ENCODE results near the gene ALPP.
"Not testable (repeated sequence)": the region's sequence is repeated elsewhere in the genome, so short reads cannot be mapped to it uniquely, and the experiment has no call there.

ALPP gene

GRCh38 chr2:232406556-232407310, 28.2 kb downstream of the ALPP start, which contains the start of gene ALPG:
Gene ALPG, plus strand, starts transcription at chr2:232406844. Its CDS starts 51 bp downstream, at chr2:232406895.
- DNase-seq (ENCODE audit: low read depth in 2 of 2): no peak

GRCh38 chr2:232407428-232408150, 29.0 kb downstream of the ALPP start:
- not testable (repeated sequence) for DNase-seq (ENCODE audit: low read depth in 2 of 2)

GRCh38 chr2:232408269-232408668, 29.7 kb downstream of the ALPP start:
- DNase-seq (ENCODE audit: low read depth in 2 of 2): not testable (repeated sequence)

- not testable (repeated sequence) for DNase-seq (ENCODE audit: low read depth in 2 of 2)
Measured at GRCh38 chr2:232409617-232410016, 31.1 kb downstream of the ALPP start.

- no peak for DNase-seq (ENCODE audit: low read depth in 2 of 2)
Measured at GRCh38 chr2:232410238-232410900, 31.8 kb downstream of the ALPP start.

- no peak for DNase-seq (ENCODE audit: low read depth in 2 of 2)
Measured at GRCh38 chr2:232411901-232412629, 33.5 kb downstream of the ALPP start.

- DNase-seq (ENCODE audit: low read depth in 2 of 2): no peak
Measured at GRCh38 chr2:232412986-232413385, 34.4 kb downstream of the ALPP start.

GRCh38 chr2:232415138-232415690, 36.7 kb downstream of the ALPP start:
- DNase-seq (ENCODE audit: low read depth in 2 of 2): no peak

- DNase-seq (ENCODE audit: low read depth in 2 of 2): no peak
Measured at GRCh38 chr2:232415736-232416520, 37.4 kb downstream of the ALPP start.

GRCh38 chr2:232416521-232417470, 38.2 kb downstream of the ALPP start:
- no peak for DNase-seq (ENCODE audit: low read depth in 2 of 2)

GRCh38 chr2:232417489-232417888, 38.9 kb downstream of the ALPP start:
- DNase-seq (ENCODE audit: low read depth in 2 of 2): no peak

- no peak for DNase-seq (ENCODE audit: low read depth in 2 of 2)
Measured at GRCh38 chr2:232418056-232418455, 39.5 kb downstream of the ALPP start.

- peak; percentile 26 to 40 for DNase-seq (ENCODE audit: low read depth in 2 of 2)
Measured at GRCh38 chr2:232418466-232419244, 40.1 kb downstream of the ALPP start.

- DNase-seq (ENCODE audit: low read depth in 2 of 2): no peak
Measured at GRCh38 chr2:232419245-232420072, 40.9 kb downstream of the ALPP start.

- DNase-seq (ENCODE audit: low read depth in 2 of 2): no peak
Measured at GRCh38 chr2:232420073-232420454, 41.5 kb downstream of the ALPP start.

GRCh38 chr2:232420463-232421188, 42.1 kb downstream of the ALPP start:
- DNase-seq (ENCODE audit: low read depth in 2 of 2): peak; percentile 15 to 25

GRCh38 chr2:232421189-232421785, 42.7 kb downstream of the ALPP start:
- no peak for DNase-seq (ENCODE audit: low read depth in 2 of 2)
